Neutrophil (primary cell): Measurements from ENCODE around the gene ARHGEF1.

Experiments
- H3K27ac ChIP-seq: fragments of 200-600 bp; sonication (generic); 2 replicates; pipeline ENCODE4 v1.5.1; 2016; ENCODE audit warnings: mild to moderate bottlenecking, moderate library complexity
- H3K27me3 ChIP-seq: fragments of 200-600 bp; sonication (generic); 2 replicates; pipeline ENCODE4 v1.6.0; 2016; ENCODE audit warnings: mild to moderate bottlenecking
- H3K36me3 ChIP-seq: fragments of 200-600 bp; sonication (generic); 2 replicates; pipeline ENCODE4 v1.5.1; 2017
- H3K4me1 ChIP-seq, 2 experiments: fragments of 200-600 bp in 1 of 2; sonication (generic) in 1 of 2; 1 replicate in 1 of 2; 2 replicates in 1 of 2; pipeline versions ENCODE4 v1.5.1 to v1.6.1; 2013 to 2016; ENCODE audit warnings: low read depth in 1 of 2, low read length in 1 of 2, mild to moderate bottlenecking in 1 of 2, moderate library complexity in 1 of 2; ENCODE audit not compliant: control insufficient read depth in 1 of 2, insufficient read depth in 1 of 2
- H3K4me3 ChIP-seq, 2 experiments: fragments of 200-600 bp in 1 of 2; sonication (generic) in 1 of 2; 1 replicate in 1 of 2; 2 replicates in 1 of 2; pipeline ENCODE4 v1.5.1; 2013 to 2016; ENCODE audit warnings: low read depth in 1 of 2, low read length in 1 of 2, mild to moderate bottlenecking in 1 of 2, moderate library complexity in 1 of 2
- H3K9me3 ChIP-seq: fragments of 200-600 bp; sonication (generic); 2 replicates; pipeline ENCODE4 v1.5.1; 2016
- CTCF ChIP-seq: fragments of 200-600 bp; sonication (generic); IDR thresholded peaks from 2 replicates; pipeline ENCODE4 v1.5.1; 2016; ENCODE audit warnings: antibody characterized with exemption

The ARHGEF1 gene

GRCh38 chr19:41863209-41863931 lies 19.6 kb upstream of the ARHGEF1 start:
- Histone ChIP-seq H3K9me3 (no peaks in the 10 kb centered on the region), H3K4me1 (peaks cover 35 to 37% of the 10 kb centered on the region in 2 experiments), H3K4me3 (no peak overlapping the region), H3K36me3 (peaks cover 13% of the 10 kb centered on the region), H3K27ac (no peak overlapping the region), H3K27me3 (no peaks in the 10 kb centered on the region)
- no peak for TF ChIP-seq CTCF

- peaks cover 27 to 30% of the 10 kb centered on the region in 2 experiments for H3K4me1 ChIP-seq
- H3K9me3 ChIP-seq, result no peaks in the 10 kb centered on the region
- no peak overlapping the region for H3K4me3 ChIP-seq
- no peaks in the 10 kb centered on the region for H3K27me3 ChIP-seq
- peaks cover 13% of the 10 kb centered on the region for H3K36me3 ChIP-seq
- H3K27ac ChIP-seq, result no peak overlapping the region
- no peak for TF ChIP-seq CTCF
These were observed 18.6 kb upstream of the ARHGEF1 start for GRCh38 chr19:41864374-41864773.

- peaks cover 13% of the 10 kb centered on the region for H3K36me3 ChIP-seq
- no peak overlapping the region for H3K4me3 ChIP-seq
These were observed 16.7 kb upstream of the ARHGEF1 start for GRCh38 chr19:41866284-41866683.

GRCh38 chr19:41868120-41868988 lies 14.6 kb upstream of the ARHGEF1 start:
- Histone ChIP-seq H3K9me3 (no peaks in the 10 kb centered on the region), H3K27ac (no peak overlapping the region), H3K4me1 (peaks cover 41 to 45% of the 10 kb centered on the region in 2 experiments), H3K27me3 (no peaks in the 10 kb centered on the region), H3K4me3 (no peak overlapping the region), H3K36me3 (peaks cover 6% of the 10 kb centered on the region)
- TF ChIP-seq CTCF, result no peak

More at GRCh38 chr19:41866284-41866683, 16.7 kb upstream of the ARHGEF1 start:
- H3K4me1 ChIP-seq, result peaks cover 27 to 31% of the 10 kb centered on the region in 2 experiments
- H3K9me3 ChIP-seq, result no peaks in the 10 kb centered on the region
- no peaks in the 10 kb centered on the region for H3K27me3 ChIP-seq
- no peak for TF ChIP-seq CTCF
- peak overlapping the region; percentile 46 for H3K27ac ChIP-seq

- Histone ChIP-seq H3K9me3 (no peaks in the 10 kb centered on the region), H3K4me1 (peaks cover 47 to 49% of the 10 kb centered on the region in 2 experiments), H3K27ac (no peak overlapping the region), H3K27me3 (no peaks in the 10 kb centered on the region), H3K4me3 (no peak overlapping the region), H3K36me3 (peaks cover 6% of the 10 kb centered on the region)
- no peak for TF ChIP-seq CTCF
These were observed 14.0 kb upstream of the ARHGEF1 start for GRCh38 chr19:41868989-41869300.
